Measurements from ENCODE around the gene DNAJB8. TPM values are rescaled to one million over a fixed set of nuclear protein-coding genes. Genes with fewer than 3 reads are reported as not detected.

Gene DNAJB8
- total and polyA plus RNA-seq, 4 donors = not detected

DNA sequence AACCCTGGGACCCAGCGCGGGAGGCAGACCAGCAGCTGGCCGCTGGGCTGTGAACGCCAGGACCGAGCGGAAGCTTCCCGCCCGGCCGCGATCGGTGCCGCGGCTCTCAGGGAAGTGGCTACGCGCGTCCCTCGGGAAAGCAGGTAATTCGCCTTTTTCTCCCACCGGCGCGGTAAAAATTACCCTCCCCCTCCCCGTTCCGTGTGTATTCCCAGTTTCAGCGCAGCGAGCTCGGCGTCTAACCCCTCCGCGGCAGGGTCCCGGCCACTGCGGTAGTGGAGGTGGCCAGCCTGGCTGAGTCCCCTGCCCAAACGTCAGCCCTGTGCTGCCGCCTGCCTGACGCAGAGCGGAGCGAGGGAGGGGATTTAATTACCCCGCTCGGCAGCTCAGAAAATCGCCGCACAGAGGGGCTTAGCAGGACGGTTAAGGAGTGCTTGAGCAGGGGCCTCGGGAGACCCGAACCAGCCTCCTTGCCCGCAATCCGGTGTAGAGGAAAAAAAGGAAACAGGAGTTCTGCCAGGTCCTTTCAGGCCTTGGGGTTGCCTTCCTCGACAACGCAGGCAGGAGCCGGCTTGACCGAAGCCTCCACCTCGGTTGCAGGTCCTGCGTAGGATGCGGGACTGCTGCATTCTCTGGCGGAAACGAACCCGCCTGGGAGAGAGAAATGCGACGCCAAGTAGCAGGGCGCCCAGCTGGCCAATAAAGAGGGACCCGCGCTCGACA lies 23.4 kb upstream of the DNAJB8 start:
- peaks cover 12 to 18% (median 15%) of the 10 kb centered on the region in 4 donors for H3K27me3 ChIP-seq (ENCODE audit: control insufficient read depth in 4 of 4, insufficient read depth in 4 of 4, low read length in 3 of 4)
- no peak overlapping the region for H3K27ac ChIP-seq (ENCODE audit: low read depth in 1 of 2, low read length in 2 of 2)
- DNase-seq (ENCODE audit: low spot score) = no peak
- no peaks in the 10 kb centered on the region for H3K9me3 ChIP-seq (ENCODE audit: control insufficient read depth in 4 of 4, low read length in 3 of 4)
- 4% methylated on average over 61 of the region's 61 CpGs for WGBS
- peak overlapping the region in 1 of 3 donors; percentile 50 for H3K4me3 ChIP-seq (ENCODE audit: low read depth in 1 of 3, low read length in 3 of 3)
- peaks cover 27 to 49% (median 41%) of the 10 kb centered on the region in 4 donors for H3K4me1 ChIP-seq (ENCODE audit: control insufficient read depth in 4 of 4, insufficient read depth in 4 of 4, low read length in 3 of 4)
- H3K9ac ChIP-seq (ENCODE audit: low read depth in 1 of 2, low read length in 2 of 2) = no peak overlapping the region
- no peaks in the 10 kb centered on the region for H3K36me3 ChIP-seq (ENCODE audit: control insufficient read depth in 4 of 4, insufficient read depth in 3 of 4, low read depth in 1 of 4, low read length in 3 of 4)
- TF ChIP-seq SP1 (IDR thresholded peaks at IDR 0.05) (no peak), JUND (IDR thresholded peaks at IDR 0.05) (no peak), RXRA (IDR thresholded peaks at IDR 0.05) (no peak), GABPA (IDR thresholded peaks at IDR 0.05 in 1 of 2, conservative IDR thresholded peaks at IDR 0.05 in 1 of 2) (no peak), TAF1 (conservative IDR thresholded peaks at IDR 0.05) (no peak), NR2F2 (IDR thresholded peaks at IDR 0.05) (no peak)
- TF ChIP-seq, protein P1, sequence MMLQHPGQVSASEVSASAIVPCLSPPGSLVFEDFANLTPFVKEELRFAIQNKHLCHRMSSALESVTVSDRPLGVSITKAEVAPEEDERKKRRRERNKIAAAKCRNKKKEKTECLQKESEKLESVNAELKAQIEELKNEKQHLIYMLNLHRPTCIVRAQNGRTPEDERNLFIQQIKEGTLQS (IDR thresholded peaks at IDR 0.05) = no peak
- TF ChIP-seq, protein P2, sequence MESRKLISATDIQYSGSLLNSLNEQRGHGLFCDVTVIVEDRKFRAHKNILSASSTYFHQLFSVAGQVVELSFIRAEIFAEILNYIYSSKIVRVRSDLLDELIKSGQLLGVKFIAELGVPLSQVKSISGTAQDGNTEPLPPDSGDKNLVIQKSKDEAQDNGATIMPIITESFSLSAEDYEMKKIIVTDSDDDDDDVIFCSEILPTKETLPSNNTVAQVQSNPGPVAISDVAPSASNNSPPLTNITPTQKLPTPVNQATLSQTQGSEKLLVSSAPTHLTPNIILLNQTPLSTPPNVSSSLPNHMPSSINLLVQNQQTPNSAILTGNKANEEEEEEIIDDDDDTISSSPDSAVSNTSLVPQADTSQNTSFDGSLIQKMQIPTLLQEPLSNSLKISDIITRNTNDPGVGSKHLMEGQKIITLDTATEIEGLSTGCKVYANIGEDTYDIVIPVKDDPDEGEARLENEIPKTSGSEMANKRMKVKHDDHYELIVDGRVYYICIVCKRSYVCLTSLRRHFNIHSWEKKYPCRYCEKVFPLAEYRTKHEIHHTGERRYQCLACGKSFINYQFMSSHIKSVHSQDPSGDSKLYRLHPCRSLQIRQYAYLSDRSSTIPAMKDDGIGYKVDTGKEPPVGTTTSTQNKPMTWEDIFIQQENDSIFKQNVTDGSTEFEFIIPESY (IDR thresholded peaks at IDR 0.05) = no peak
- TF ChIP-seq, protein P3, sequence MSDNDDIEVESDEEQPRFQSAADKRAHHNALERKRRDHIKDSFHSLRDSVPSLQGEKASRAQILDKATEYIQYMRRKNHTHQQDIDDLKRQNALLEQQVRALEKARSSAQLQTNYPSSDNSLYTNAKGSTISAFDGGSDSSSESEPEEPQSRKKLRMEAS (IDR thresholded peaks at IDR 0.05) = no peak

DNA sequence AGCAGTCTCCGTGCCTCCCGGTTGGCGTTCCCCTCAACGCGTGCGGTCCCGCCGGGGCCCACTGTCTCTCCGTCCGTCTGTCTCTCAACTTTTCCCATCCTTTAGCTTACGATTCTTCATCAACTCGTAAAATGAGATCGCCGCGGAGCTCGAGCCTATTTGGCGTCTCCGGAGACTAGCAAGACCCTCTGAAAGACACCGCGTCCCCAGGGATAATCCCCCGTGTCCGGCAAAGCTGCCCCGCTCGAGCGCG lies 22.9 kb upstream of the DNAJB8 start:
- DNase-seq (ENCODE audit: low spot score) = no peak
- Histone ChIP-seq H3K4me3 (ENCODE audit: low read depth in 1 of 3, low read length in 3 of 3) (peak overlapping the region in 2 of 3 donors; percentile 33 to 50), H3K9ac (ENCODE audit: low read depth in 1 of 2, low read length in 2 of 2) (no peak overlapping the region), H3K27me3 (ENCODE audit: control insufficient read depth in 4 of 4, insufficient read depth in 4 of 4, low read length in 3 of 4) (peaks cover 10 to 19% (median 16%) of the 10 kb centered on the region in 4 donors), H3K4me1 (ENCODE audit: control insufficient read depth in 4 of 4, insufficient read depth in 4 of 4, low read length in 3 of 4) (peaks cover 27 to 49% (median 41%) of the 10 kb centered on the region in 4 donors), H3K27ac (ENCODE audit: low read depth in 1 of 2, low read length in 2 of 2) (no peak overlapping the region), H3K9me3 (ENCODE audit: control insufficient read depth in 4 of 4, low read length in 3 of 4) (no peaks in the 10 kb centered on the region), H3K36me3 (ENCODE audit: control insufficient read depth in 4 of 4, insufficient read depth in 3 of 4, low read depth in 1 of 4, low read length in 3 of 4) (no peaks in the 10 kb centered on the region)
- 1% methylated on average over 26 of the region's 26 CpGs for WGBS
- TF ChIP-seq, protein P2 (IDR thresholded peaks at IDR 0.05) = no peak
- TF ChIP-seq, protein P4, sequence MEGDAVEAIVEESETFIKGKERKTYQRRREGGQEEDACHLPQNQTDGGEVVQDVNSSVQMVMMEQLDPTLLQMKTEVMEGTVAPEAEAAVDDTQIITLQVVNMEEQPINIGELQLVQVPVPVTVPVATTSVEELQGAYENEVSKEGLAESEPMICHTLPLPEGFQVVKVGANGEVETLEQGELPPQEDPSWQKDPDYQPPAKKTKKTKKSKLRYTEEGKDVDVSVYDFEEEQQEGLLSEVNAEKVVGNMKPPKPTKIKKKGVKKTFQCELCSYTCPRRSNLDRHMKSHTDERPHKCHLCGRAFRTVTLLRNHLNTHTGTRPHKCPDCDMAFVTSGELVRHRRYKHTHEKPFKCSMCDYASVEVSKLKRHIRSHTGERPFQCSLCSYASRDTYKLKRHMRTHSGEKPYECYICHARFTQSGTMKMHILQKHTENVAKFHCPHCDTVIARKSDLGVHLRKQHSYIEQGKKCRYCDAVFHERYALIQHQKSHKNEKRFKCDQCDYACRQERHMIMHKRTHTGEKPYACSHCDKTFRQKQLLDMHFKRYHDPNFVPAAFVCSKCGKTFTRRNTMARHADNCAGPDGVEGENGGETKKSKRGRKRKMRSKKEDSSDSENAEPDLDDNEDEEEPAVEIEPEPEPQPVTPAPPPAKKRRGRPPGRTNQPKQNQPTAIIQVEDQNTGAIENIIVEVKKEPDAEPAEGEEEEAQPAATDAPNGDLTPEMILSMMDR (IDR thresholded peaks at IDR 0.05; ENCODE audit: low read depth, low read length, missing input control) = no peak
- TF ChIP-seq GABPA (IDR thresholded peaks at IDR 0.05 in 1 of 2, conservative IDR thresholded peaks at IDR 0.05 in 1 of 2) (no peak), YY1 (IDR thresholded peaks at IDR 0.05) (no peak), RXRA (IDR thresholded peaks at IDR 0.05) (no peak), HNF4A (conservative IDR thresholded peaks at IDR 0.05) (no peak), JUND (IDR thresholded peaks at IDR 0.05) (no peak), EGR1 (IDR thresholded peaks at IDR 0.05; ENCODE audit: low read depth in 2 of 2) (no peak), TAF1 (conservative IDR thresholded peaks at IDR 0.05) (no peak)
- TF ChIP-seq, protein P5, sequence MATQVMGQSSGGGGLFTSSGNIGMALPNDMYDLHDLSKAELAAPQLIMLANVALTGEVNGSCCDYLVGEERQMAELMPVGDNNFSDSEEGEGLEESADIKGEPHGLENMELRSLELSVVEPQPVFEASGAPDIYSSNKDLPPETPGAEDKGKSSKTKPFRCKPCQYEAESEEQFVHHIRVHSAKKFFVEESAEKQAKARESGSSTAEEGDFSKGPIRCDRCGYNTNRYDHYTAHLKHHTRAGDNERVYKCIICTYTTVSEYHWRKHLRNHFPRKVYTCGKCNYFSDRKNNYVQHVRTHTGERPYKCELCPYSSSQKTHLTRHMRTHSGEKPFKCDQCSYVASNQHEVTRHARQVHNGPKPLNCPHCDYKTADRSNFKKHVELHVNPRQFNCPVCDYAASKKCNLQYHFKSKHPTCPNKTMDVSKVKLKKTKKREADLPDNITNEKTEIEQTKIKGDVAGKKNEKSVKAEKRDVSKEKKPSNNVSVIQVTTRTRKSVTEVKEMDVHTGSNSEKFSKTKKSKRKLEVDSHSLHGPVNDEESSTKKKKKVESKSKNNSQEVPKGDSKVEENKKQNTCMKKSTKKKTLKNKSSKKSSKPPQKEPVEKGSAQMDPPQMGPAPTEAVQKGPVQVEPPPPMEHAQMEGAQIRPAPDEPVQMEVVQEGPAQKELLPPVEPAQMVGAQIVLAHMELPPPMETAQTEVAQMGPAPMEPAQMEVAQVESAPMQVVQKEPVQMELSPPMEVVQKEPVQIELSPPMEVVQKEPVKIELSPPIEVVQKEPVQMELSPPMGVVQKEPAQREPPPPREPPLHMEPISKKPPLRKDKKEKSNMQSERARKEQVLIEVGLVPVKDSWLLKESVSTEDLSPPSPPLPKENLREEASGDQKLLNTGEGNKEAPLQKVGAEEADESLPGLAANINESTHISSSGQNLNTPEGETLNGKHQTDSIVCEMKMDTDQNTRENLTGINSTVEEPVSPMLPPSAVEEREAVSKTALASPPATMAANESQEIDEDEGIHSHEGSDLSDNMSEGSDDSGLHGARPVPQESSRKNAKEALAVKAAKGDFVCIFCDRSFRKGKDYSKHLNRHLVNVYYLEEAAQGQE (IDR thresholded peaks at IDR 0.05) = no peak
